H9 (cell line): ENCODE measurements around the gene SLC25A26. TPM values are rescaled to one million over a fixed set of nuclear protein-coding genes. Genes with fewer than 3 reads are reported as not detected.
A peak's percentile ranks its signal among the peaks of the same experiment; 100 is the strongest.

Experiments
- DNase-seq: peaks from one replicate; pipeline ENCODE4 v3.0.0-alpha.2; 2017
- H2AFZ ChIP-seq: one replicate; pipeline ENCODE4 v1.6.1; 2013; ENCODE audit warnings: mild to moderate bottlenecking, low read length, control low read depth, moderate library complexity
- H2AK5ac ChIP-seq: 2 replicates; pipeline ENCODE4 v1.6.1; 2013; ENCODE audit warnings: low read length, control low read depth, mixed read lengths; ENCODE audit not compliant: insufficient read length
- H2BK120ac ChIP-seq: one replicate; pipeline ENCODE4 v1.6.1; 2013; ENCODE audit warnings: low read depth, mild to moderate bottlenecking, low read length, control low read depth, inconsistent platforms; ENCODE audit not compliant: poor library complexity, severe bottlenecking
- H2BK12ac ChIP-seq: 2 replicates; pipeline ENCODE4 v1.6.1; 2013; ENCODE audit warnings: low read length, control low read depth, mixed read lengths, low read depth; ENCODE audit not compliant: insufficient read length
- H2BK15ac ChIP-seq: 2 replicates; pipeline ENCODE4 v1.6.1; 2013; ENCODE audit warnings: low read depth, low read length, control low read depth
- H2BK20ac ChIP-seq: one replicate; pipeline ENCODE4 v1.6.1; 2013; ENCODE audit warnings: low read depth, mild to moderate bottlenecking, low read length, control low read depth, inconsistent platforms; ENCODE audit not compliant: poor library complexity, severe bottlenecking
- H2BK5ac ChIP-seq: 2 replicates; pipeline ENCODE4 v1.6.1; 2013; ENCODE audit warnings: low read length, control low read depth, mixed read lengths; ENCODE audit not compliant: insufficient read length
- H3K14ac ChIP-seq: 2 replicates; pipeline ENCODE4 v1.6.1; 2013; ENCODE audit warnings: low read length, control low read depth; ENCODE audit not compliant: insufficient read depth
- H3K18ac ChIP-seq: 2 replicates; pipeline ENCODE4 v1.6.1; 2013; ENCODE audit warnings: low read depth, mild to moderate bottlenecking, mixed read lengths, low read length, control low read depth; ENCODE audit not compliant: insufficient read length
- H3K23ac ChIP-seq: 2 replicates; pipeline ENCODE4 v1.6.1; 2013; ENCODE audit warnings: low read length, control low read depth, mixed read lengths, low read depth; ENCODE audit not compliant: insufficient read length
- H3K23me2 ChIP-seq: 2 replicates; pipeline ENCODE4 v1.6.1; 2013; ENCODE audit warnings: low read depth, mild to moderate bottlenecking, mixed read lengths, low read length, control low read depth; ENCODE audit not compliant: insufficient read length, poor library complexity, severe bottlenecking
- H3K27ac ChIP-seq: 2 replicates; pipeline ENCODE4 v1.5.1; 2013; ENCODE audit warnings: low read length, control low read depth, mixed read lengths, low read depth; ENCODE audit not compliant: insufficient read length
- H3K27me3 ChIP-seq: 2 replicates; pipeline ENCODE4 v1.6.1; 2013; ENCODE audit warnings: low read length, control low read depth, inconsistent platforms; ENCODE audit not compliant: insufficient read depth
- H3K4ac ChIP-seq: 2 replicates; pipeline ENCODE4 v1.6.1; 2013; ENCODE audit warnings: low read depth, mild to moderate bottlenecking, control low read depth, inconsistent platforms, low read length, moderate library complexity
- H3K4me1 ChIP-seq: 2 replicates; pipeline ENCODE4 v1.6.1; 2013; ENCODE audit warnings: low read length, control low read depth, inconsistent platforms; ENCODE audit not compliant: insufficient read depth
- H3K4me2 ChIP-seq: 2 replicates; pipeline ENCODE4 v1.6.1; 2013; ENCODE audit warnings: low read length, control low read depth, mixed read lengths; ENCODE audit not compliant: insufficient read length, insufficient read depth
- H3K56ac ChIP-seq: 2 replicates; pipeline ENCODE4 v1.6.1; 2013; ENCODE audit warnings: low read depth, mild to moderate bottlenecking, mixed read lengths, low read length, control low read depth; ENCODE audit not compliant: insufficient read length
- H3K79me1 ChIP-seq: 2 replicates; pipeline ENCODE4 v1.6.1; 2013; ENCODE audit warnings: low read depth, mild to moderate bottlenecking, moderate library complexity, low read length, control low read depth, inconsistent platforms; ENCODE audit not compliant: insufficient read depth, poor library complexity, severe bottlenecking
- H3K79me2 ChIP-seq: 2 replicates; pipeline ENCODE4 v1.6.1; 2013; ENCODE audit warnings: low read length, control low read depth, inconsistent platforms; ENCODE audit not compliant: insufficient read depth
- H3K9ac ChIP-seq: 2 replicates; pipeline ENCODE4 v1.6.1; 2013; ENCODE audit warnings: low read length, control low read depth, mixed read lengths; ENCODE audit not compliant: insufficient read length; ENCODE audit errors: extremely low read depth
- H3K9me3 ChIP-seq: one replicate; pipeline ENCODE4 v1.6.1; 2013; ENCODE audit warnings: low read depth, low read length, inconsistent platforms; ENCODE audit not compliant: control insufficient read depth
- H3T11ph ChIP-seq: one replicate; pipeline ENCODE4 v1.6.1; 2013; ENCODE audit warnings: mild to moderate bottlenecking, low read length, control low read depth, inconsistent platforms
- H4K20me1 ChIP-seq: one replicate; pipeline ENCODE4 v1.6.1; 2013; ENCODE audit not compliant: control insufficient read depth, insufficient read length, insufficient read depth
- H4K5ac ChIP-seq: 2 replicates; pipeline ENCODE4 v1.6.1; 2013; ENCODE audit warnings: low read depth, mild to moderate bottlenecking, mixed read lengths, low read length, control low read depth; ENCODE audit not compliant: insufficient read length
- H4K8ac ChIP-seq: replicated peaks from 2 replicates; pipeline ENCODE4 v1.6.1; 2013; ENCODE audit warnings: low read length, control low read depth, mixed read lengths, low read depth; ENCODE audit not compliant: insufficient read length
- H4K91ac ChIP-seq: 2 replicates; pipeline ENCODE4 v1.6.1; 2013; ENCODE audit warnings: low read depth, mild to moderate bottlenecking, moderate library complexity, mixed read lengths, low read length, control low read depth; ENCODE audit not compliant: insufficient read length
- H3K27ac Mint-ChIP-seq, 3 experiments: 2 replicates in 2 of 3; 3 replicates in 1 of 3; pipeline ENCODE4 v1.8.0; 2020 to 2021; ENCODE audit warnings: mixed read lengths in 3 of 3, mild to moderate bottlenecking in 1 of 3, moderate library complexity in 1 of 3
- H3K27me3 Mint-ChIP-seq: 2 replicates; pipeline ENCODE4 v1.8.0; 2021; ENCODE audit warnings: low read depth, mild to moderate bottlenecking, moderate library complexity, mixed read lengths
- H3K36me3 Mint-ChIP-seq, 3 experiments: 2 replicates in 2 of 3; 3 replicates in 1 of 3; pipeline ENCODE4 v1.8.0; 2020 to 2021; ENCODE audit warnings: low read depth in 3 of 3, mixed read lengths in 3 of 3; ENCODE audit not compliant: insufficient read depth in 1 of 3
- H3K4me1 Mint-ChIP-seq, 2 experiments: 2 replicates each; pipeline ENCODE4 v1.8.0; 2020; ENCODE audit warnings: mixed read lengths in 2 of 2
- H3K4me3 Mint-ChIP-seq, 2 experiments: 2 replicates in 1 of 2; 3 replicates in 1 of 2; pipeline ENCODE4 v1.8.0; 2020 to 2021; ENCODE audit warnings: mild to moderate bottlenecking in 2 of 2, mixed read lengths in 2 of 2, moderate library complexity in 1 of 2
- H3K9me3 Mint-ChIP-seq, 2 experiments: 2 replicates in 1 of 2; 3 replicates in 1 of 2; pipeline ENCODE4 v1.8.0; 2020; ENCODE audit warnings: mild to moderate bottlenecking in 2 of 2, mixed read lengths in 2 of 2, moderate library complexity in 1 of 2
- CTCF ChIP-seq: fragments of 200-600 bp; sonication (generic); conservative IDR thresholded peaks from 3 replicates; pipeline ENCODE4 v1.8.0; 2021; ENCODE audit warnings: antibody characterized with exemption, mild to moderate bottlenecking
- WGBS: extraction: QIAGEN DNeasy Blood & Tissue Kit; methylation state at CpG from one replicate; pipeline ENCODE4 v1.1.7; 2013; ENCODE audit warnings: missing lambda C conversion rate, low lambda C conversion rate, mixed read lengths; ENCODE audit not compliant: insufficient read length; ENCODE audit errors: extremely low coverage; 5-methylcytosine and 5-hydroxymethylcytosine counted together
- total RNA-seq: library from RNA; stranded (reverse); gene quantifications from 2 replicates; pipeline ENCODE4 v1.2.1, GENCODE V29; 2021

SLC25A26 gene
- total RNA-seq, 1 experiment from 2014 or later: 30.2 TPM

GRCh38 chr3:66386925-66387650 is 166.3 kb downstream of the SLC25A26 start:
- Mint-ChIP-seq H3K27ac (peak overlapping the region in 1 of 3 experiments; percentile 61; a peak in 1 of 7 replicates), H3K9me3 (no peaks in the 10 kb centered on the region), H3K4me1 (peaks cover 7 to 13% of the 10 kb centered on the region in 2 experiments), H3K36me3 (peaks cover 65 to 86% (median 84%) of the 10 kb centered on the region in 3 experiments), H3K4me3 (no peak overlapping the region), H3K27me3 (no peaks in the 10 kb centered on the region)
- Histone ChIP-seq H2BK120ac (no peak overlapping the region), H3K23me2 (no peaks in the 10 kb centered on the region), H3K27me3 (no peaks in the 10 kb centered on the region), H3K23ac (no peak overlapping the region), H2AK5ac (no peak overlapping the region), H3K79me1 (no peaks in the 10 kb centered on the region), H3K4me1 (no peaks in the 10 kb centered on the region), H2BK15ac (no peak overlapping the region), H2BK5ac (no peak overlapping the region), H4K8ac (no peak overlapping the region), H4K91ac (no peak overlapping the region), H2AFZ (no peak overlapping the region), H3K9ac (no peak overlapping the region), H2BK20ac (no peak overlapping the region), H3T11ph (no peak overlapping the region), H4K5ac (no peak overlapping the region), H3K4ac (no peak overlapping the region), H2BK12ac (no peak overlapping the region), H3K14ac (no peak overlapping the region), H3K18ac (no peak overlapping the region), H3K79me2 (peaks cover 2% of the 10 kb centered on the region; the same call in 1 of the 2 replicates), H3K56ac (no peak overlapping the region), H3K4me2 (no peak overlapping the region), H3K27ac (no peak overlapping the region), H4K20me1 (peaks cover 3% of the 10 kb centered on the region), H3K9me3 (no peaks in the 10 kb centered on the region)
- DNase-seq: no peak
- no peak for TF ChIP-seq CTCF
- no CpG with 5 or more reads among the region's 7 CpGs for WGBS
